ENCODE results near the gene TSPEAR. TPM values are rescaled to one million over a fixed set of nuclear protein-coding genes. Genes with fewer than 3 reads are reported as not detected.

The TSPEAR gene
- total and polyA plus RNA-seq, 2 of the 13 experiments (the other 11 are each of a cell fraction or from before 2014, with no cell fraction given) = 0.07 to 0.32 TPM

- no peak for TF ChIP-seq SRSF9 (IDR thresholded peaks at IDR 0.05; ENCODE audit: borderline replicate concordance, insufficient read depth, low read depth, low read length, poor library complexity, severe bottlenecking)
- TF ChIP-seq HOMEZ (CRISPR knock-in tag; IDR thresholded peaks at IDR 0.05; ENCODE audit: low read depth) = no peak
- TF ChIP-seq ZNF879 (CRISPR knock-in tag; IDR thresholded peaks at IDR 0.05) = no peak
- no peak for TF ChIP-seq AFF4 (CRISPR knock-in tag; IDR thresholded peaks at IDR 0.05)
- TF ChIP-seq SIX1 (CRISPR knock-in tag; IDR thresholded peaks at IDR 0.05; ENCODE audit: borderline replicate concordance) = no peak
- 0 out of 2 replicates have a peak, but pooled peaks have one; percentile 15 for TF ChIP-seq HOXA9 (CRISPR knock-in tag; IDR thresholded peaks at IDR 0.05; ENCODE audit: borderline replicate concordance)
- no peak for TF ChIP-seq NFYB (CRISPR knock-in tag; IDR thresholded peaks at IDR 0.05)
Measured at GRCh38 chr21:44702111-44702972, 9.0 kb downstream of the TSPEAR start (continued).
